Activated T-helper 1 cell treated with anti-CD3 and anti-CD28 coated beads, Interleukin-12 subunit alpha, Interleukin-12 subunit beta, Interleukin-2, Interleukin-4 antibody, amounts not matched to agents 30 ng/mL and 10 ng/mL and 1 ng/mL, durations not matched to agents 14 hours and 24 hours and 36 hours (primary cell): Measurements from ENCODE around the gene BAG3. TPM values are rescaled to one million over a fixed set of nuclear protein-coding genes. Genes with fewer than 3 reads are reported as not detected.

Experiments
- DNase-seq: peaks from one replicate; pipeline ENCODE4 v3.0.0; 2021; ENCODE audit warnings: low spot score
- H3K27ac Mint-ChIP-seq: one replicate; pipeline ENCODE4 v1.8.0; 2021; ENCODE audit warnings: mild to moderate bottlenecking, mixed read lengths
- H3K27me3 Mint-ChIP-seq: one replicate; pipeline ENCODE4 v1.8.0; 2022; ENCODE audit warnings: mild to moderate bottlenecking, moderate library complexity, mixed read lengths; ENCODE audit not compliant: insufficient read depth
- H3K36me3 Mint-ChIP-seq: one replicate; pipeline ENCODE4 v1.8.0; 2021; ENCODE audit warnings: low read depth, mixed read lengths
- H3K4me1 Mint-ChIP-seq: one replicate; pipeline ENCODE4 v1.8.0; 2021; ENCODE audit warnings: low read depth, mixed read lengths
- H3K4me3 Mint-ChIP-seq: one replicate; pipeline ENCODE4 v1.8.0; 2021; ENCODE audit warnings: mild to moderate bottlenecking, moderate library complexity, mixed read lengths
- H3K9me3 Mint-ChIP-seq: one replicate; pipeline ENCODE4 v1.8.0; 2021; ENCODE audit warnings: mixed read lengths
- intact Hi-C: fragments of 100-400 bp; cut with micrococcal nuclease; formaldehyde crosslinking; loops from one replicate; pipeline ENCODE4 v1.15.1; 2024
- total RNA-seq: library from RNA; stranded (reverse); gene quantifications from 2 replicates; pipeline ENCODE4 v1.2.3, GENCODE V29; 2022

The BAG3 gene
- total RNA-seq, 1 donor from 2014 or later, result 30.4 TPM

DNA sequence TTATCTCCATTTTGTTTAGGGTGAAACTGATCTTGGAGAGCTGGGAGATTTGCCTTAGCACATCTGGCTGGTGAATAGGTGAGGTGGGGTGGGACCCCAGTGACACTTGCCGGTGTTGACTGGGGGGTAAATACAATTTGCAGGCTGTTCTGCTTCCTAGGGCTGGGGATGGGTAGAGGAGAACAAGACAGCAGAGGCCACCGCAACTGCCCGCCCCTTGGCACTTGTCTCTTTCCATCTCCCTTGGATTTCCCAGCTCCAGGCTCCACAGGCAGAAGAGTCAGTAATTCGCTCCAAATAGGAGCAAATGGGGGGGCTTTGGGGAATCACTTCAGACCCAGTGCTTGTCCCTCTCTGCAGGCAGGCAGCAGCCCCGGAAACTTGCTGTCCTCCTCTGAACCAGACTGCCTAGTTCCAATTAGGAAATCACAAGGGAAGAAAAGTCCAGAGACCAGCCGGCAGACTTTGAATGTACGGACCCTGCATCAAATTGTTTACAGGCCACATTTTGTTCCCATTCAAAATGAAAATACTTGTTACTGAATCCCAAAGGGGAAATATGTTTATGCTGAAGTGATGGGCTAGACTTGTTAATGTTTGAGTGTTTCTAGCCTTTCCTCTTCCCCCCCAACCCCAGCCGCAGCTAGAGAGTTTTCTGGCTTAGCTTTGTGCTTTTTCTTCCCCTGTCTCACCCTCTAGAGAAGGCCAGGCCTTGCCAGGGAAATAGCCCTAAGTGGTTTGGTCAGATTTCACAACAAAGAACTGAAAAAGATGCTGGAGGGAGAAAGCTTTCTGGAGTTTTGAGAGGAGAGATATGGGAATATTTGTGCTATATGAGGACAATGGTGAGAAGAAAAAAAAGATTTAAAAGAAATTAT is 64.7 kb downstream of the BAG3 start:
- H3K4me3 Mint-ChIP-seq, result no peak overlapping the region
- intact Hi-C loops, result no loop called here
- H3K9me3 Mint-ChIP-seq, result peaks cover 13% of the 10 kb centered on the region
- no peaks in the 10 kb centered on the region for H3K27me3 Mint-ChIP-seq
- peaks cover 3% of the 10 kb centered on the region for H3K36me3 Mint-ChIP-seq
- no peak overlapping the region for H3K27ac Mint-ChIP-seq
- no peaks in the 10 kb centered on the region for H3K4me1 Mint-ChIP-seq
- DNase-seq, result no peak

DNA sequence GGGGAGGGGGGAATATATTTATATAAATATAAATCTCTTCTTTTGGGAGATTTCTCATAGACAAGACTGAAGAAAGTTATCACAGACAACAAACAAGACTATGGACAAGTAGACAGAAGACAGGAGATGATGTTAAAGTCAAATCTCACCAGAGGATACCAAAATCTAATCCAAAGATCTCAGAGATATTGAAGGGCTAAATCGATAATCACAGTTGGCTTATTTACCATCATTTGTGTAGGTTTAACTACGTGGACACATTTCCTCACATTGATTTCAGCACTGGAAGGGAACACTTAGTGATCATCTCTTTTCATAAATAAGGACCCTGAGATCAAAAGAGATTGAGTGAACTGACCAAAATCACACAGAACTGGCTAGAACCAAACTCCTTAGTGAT is 72.0 kb downstream of the BAG3 start:
- H3K36me3 Mint-ChIP-seq, result peaks cover 4% of the 10 kb centered on the region
- H3K27ac Mint-ChIP-seq, result peak overlapping the region; percentile 1
- peaks cover 28% of the 10 kb centered on the region for H3K4me1 Mint-ChIP-seq
- intact Hi-C loops, result no loop called here
- DNase-seq, result no peak
- H3K4me3 Mint-ChIP-seq, result no peak overlapping the region
- no peaks in the 10 kb centered on the region for H3K27me3 Mint-ChIP-seq
- H3K9me3 Mint-ChIP-seq, result peaks cover 4% of the 10 kb centered on the region

DNA sequence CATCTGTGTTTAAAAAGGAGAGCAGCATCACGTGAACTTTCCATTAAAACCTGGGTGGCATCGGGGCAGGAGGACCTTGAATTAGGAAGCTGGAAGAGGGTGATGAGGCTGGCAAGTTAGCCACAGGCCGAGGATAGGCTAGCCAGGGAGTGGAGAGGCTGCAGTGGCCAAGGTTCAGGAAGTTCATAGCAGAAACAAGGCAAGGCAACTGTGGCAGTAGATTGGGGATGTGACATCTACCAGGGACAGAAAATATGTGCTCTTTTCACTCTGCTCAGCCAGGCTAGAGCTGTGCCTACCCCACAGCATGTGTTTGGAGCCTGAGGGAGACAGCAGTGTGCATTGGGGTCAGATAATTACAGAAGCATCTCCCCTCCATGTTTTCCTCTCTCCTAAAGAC is 72.4 kb downstream of the BAG3 start:
- intact Hi-C loops, result no loop called here
- H3K4me3 Mint-ChIP-seq, result peak overlapping the region; percentile 15

DNA sequence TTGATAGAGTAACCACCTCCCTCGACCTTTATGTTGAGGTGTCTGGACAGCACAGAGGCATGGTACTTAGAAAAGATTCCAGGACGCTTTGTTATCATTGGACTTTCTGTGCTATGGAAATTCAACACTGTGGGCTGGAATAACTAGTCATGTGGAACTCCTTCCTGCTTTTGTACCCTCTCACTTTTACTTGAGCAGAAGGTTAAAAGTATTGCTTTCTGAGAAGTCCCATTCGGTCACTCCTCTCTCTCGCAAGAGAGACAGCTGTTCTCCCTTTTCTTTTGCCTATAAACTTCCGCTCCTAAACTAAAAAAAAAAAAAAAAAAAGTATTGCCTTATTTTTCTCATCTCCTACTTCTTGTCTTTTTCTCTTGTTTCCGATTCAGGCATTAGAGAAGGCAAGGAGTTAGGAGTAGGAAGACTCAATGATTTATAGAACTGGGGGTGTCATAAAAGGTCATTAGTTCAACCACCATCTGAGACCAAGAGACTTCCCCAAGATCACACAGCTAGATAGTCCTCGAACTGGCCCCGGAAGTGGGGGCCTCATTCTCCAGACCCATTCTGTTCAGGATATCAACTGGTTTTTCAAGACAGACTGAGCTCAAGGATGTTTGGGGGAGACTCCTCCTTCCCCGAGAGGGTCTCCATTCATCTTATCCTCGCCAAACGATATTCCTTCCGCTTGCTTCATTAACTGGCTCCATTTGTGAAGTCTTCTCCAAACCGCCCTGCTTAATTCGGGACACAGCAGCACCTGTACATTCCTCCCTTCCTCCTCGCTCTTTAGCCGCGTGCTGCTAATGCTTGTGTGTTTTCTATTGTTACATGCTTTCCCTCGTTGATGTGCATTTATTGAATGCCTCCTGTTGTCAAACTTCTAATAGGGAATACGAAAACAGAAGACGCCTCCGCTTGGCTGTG is 73.7 kb downstream of the BAG3 start:
- no peak for DNase-seq
- H3K4me1 Mint-ChIP-seq, result peaks cover 39% of the 10 kb centered on the region
- H3K36me3 Mint-ChIP-seq, result peaks cover 4% of the 10 kb centered on the region
- H3K9me3 Mint-ChIP-seq, result peaks cover 4% of the 10 kb centered on the region
- H3K27me3 Mint-ChIP-seq, result no peaks in the 10 kb centered on the region
- peak overlapping the region; percentile 63 for H3K27ac Mint-ChIP-seq
- peak overlapping the region; percentile 71 for H3K4me3 Mint-ChIP-seq
- intact Hi-C loops, result loop anchor here (1.0 to 5.0 kb wide), 6 partner anchors 16 to 643 kb away; partner anchors contain the start of genes BAG3 and EIF3A

More for the DNA sequence above, 72.4 kb downstream of the BAG3 start:
- H3K27me3 Mint-ChIP-seq, result no peaks in the 10 kb centered on the region
- H3K27ac Mint-ChIP-seq, result peak overlapping the region; percentile 1
- H3K9me3 Mint-ChIP-seq, result peaks cover 4% of the 10 kb centered on the region
- DNase-seq, result no peak
- H3K4me1 Mint-ChIP-seq, result peaks cover 33% of the 10 kb centered on the region
- peaks cover 4% of the 10 kb centered on the region for H3K36me3 Mint-ChIP-seq

DNA sequence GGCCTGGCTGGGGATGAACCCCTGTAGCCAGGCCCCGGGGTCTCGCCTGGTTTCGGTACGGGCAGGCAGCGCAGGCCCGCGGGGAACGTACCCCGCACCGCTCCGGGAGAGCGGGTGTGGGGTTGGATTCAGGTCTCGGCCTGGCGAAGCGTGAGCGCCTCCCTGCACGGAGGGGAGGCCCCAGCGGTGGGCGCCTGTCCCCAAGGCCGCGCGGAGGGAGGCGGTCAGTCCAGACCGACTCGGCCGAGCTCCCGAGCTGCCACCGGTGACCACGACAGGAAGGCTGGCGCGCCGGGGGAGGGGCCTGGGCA is 74.3 kb downstream of the BAG3 start:
- H3K4me1 Mint-ChIP-seq, result peaks cover 39% of the 10 kb centered on the region
- peak overlapping the region; percentile 63 for H3K27ac Mint-ChIP-seq
- no peak for DNase-seq
- H3K9me3 Mint-ChIP-seq, result peaks cover 2% of the 10 kb centered on the region
- H3K36me3 Mint-ChIP-seq, result peaks cover 5% of the 10 kb centered on the region
- intact Hi-C loops, result loop anchor here (1.0 to 5.0 kb wide), 6 partner anchors 16 to 643 kb away; partner anchors contain the start of genes BAG3 and EIF3A
- no peaks in the 10 kb centered on the region for H3K27me3 Mint-ChIP-seq
- peak overlapping the region; percentile 71 for H3K4me3 Mint-ChIP-seq

DNA sequence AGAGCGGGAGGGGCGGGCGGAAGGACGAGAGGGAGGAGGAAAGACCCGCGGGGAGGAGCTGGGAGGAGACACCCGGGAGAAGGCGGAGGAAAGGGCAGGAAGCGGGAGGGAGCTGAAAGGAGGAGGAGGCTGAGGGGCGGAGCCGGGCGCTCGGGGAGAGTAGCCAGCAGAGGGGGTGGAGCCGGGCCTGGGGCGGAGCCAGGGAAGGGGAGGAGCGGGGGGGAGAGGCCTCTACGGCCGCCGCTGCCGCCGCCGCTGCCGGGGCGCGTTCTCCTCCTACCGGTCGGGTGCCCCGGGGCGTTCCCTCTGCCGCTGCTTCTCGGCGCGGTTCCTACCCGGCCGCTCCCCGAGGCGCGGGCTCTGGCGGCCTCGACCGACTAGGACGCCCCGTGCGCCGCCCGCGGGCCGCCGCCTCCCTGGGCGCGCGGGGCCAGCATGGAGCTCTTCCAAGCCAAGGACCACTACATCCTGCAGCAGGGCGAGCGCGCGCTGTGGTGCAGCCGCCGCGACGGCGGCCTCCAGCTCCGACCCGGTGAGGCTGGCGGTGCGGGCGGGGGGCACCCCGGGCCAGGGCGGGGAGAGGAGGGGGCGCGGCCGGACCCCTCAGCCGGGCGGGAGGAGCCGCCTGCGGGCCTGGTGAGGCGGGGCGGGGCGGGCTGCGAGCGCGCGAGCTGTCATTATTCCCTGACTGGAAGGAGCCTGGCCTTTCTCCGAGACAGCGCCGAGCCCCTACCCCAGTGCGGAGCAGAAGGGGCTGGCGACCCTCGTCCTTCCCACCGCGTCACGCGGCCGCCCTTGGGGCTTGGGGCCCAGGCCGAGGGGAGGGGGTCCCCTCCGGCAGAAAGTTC is 74.9 kb downstream of the BAG3 start, which contains the start of gene INPP5F:
INPP5F (plus strand) TSS at position 223 of the 848 bp plus-strand sequence; CDS start at position 436, 213 bp downstream.
- peaks cover 39% of the 10 kb centered on the region for H3K4me1 Mint-ChIP-seq
- H3K36me3 Mint-ChIP-seq, result peaks cover 5% of the 10 kb centered on the region
- H3K4me3 Mint-ChIP-seq, result peak within 1 kb of the TSS; percentile 93
- intact Hi-C loops, result loop anchor here (1.0 to 5.0 kb wide), 10 partner anchors 17 to 971 kb away; partner anchors contain the start of genes BAG3, CACUL1, EIF3A and MCMBP
- H3K27me3 Mint-ChIP-seq, result no peaks in the 10 kb centered on the region
- DNase-seq, result peak; percentile 98
- H3K9me3 Mint-ChIP-seq, result no peaks in the 10 kb centered on the region
- H3K27ac Mint-ChIP-seq, result peak within 1 kb of the TSS; percentile 81

DNA sequence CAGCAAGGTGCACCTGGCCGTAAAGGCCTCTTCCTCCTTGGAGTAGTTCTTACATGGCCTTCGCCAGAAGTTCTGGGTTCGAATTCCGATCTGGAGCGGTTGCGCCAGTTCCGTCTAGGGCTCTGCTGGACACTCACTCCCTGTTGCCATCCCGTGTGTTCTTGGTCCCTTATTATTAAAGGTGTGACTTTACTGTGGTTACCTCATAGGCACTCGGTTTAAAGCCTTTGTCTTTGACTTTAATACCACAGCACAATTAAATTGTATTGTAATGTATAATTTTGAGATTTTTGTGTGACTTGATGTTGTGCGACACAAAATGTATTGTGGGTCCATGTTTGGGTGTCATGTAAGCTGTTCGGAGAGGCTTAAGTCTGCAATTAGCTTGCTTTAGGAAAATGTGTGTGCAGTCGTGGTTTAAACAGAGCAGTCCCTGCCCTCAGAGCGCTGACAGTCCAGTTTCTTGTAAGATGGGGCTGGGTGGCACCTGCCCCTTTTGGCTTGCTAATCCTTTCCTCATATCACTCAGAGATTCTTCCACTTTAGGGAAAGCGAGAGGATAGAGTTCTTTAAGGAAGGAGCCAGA is 75.6 kb downstream of the BAG3 start:
- Mint-ChIP-seq H3K36me3 (peaks cover 5% of the 10 kb centered on the region), H3K4me3 (peak overlapping the region; percentile 93), H3K27me3 (no peaks in the 10 kb centered on the region), H3K4me1 (peaks cover 39% of the 10 kb centered on the region), H3K9me3 (no peaks in the 10 kb centered on the region), H3K27ac (peak overlapping the region; percentile 81)
- no peak for DNase-seq
- intact Hi-C loops, result loop anchor here (1.0 to 5.0 kb wide), 5 partner anchors 40 to 972 kb away; partner anchors contain the start of genes CACUL1, EIF3A, MCMBP and SEC23IP

Other genes with a start within 250 kb of the BAG3 start
- gene RGS10, start 108.7 kb upstream of the BAG3 start, total RNA-seq, result 142 and 150 TPM in 2 replicates
- gene TIAL1, start 54.4 kb upstream of the BAG3 start, total RNA-seq, result 192 and 195 TPM in 2 replicates
- 17.7 and 19.4 TPM in 2 replicates for gene INPP5F, start 74.7 kb downstream of the BAG3 start, total RNA-seq
- 122 and 133 TPM in 2 replicates for gene MCMBP, start 221.5 kb downstream of the BAG3 start, total RNA-seq
- 79.7 and 91.7 TPM in 2 replicates for gene SEC23IP, start 241.3 kb downstream of the BAG3 start, total RNA-seq